ENCODE results near the gene SH3RF2.

SH3RF2 gene

GRCh38 chr5:146050086-146050485 lies 113.7 kb downstream of the SH3RF2 start:
- DNase-seq: no peak

DNA sequence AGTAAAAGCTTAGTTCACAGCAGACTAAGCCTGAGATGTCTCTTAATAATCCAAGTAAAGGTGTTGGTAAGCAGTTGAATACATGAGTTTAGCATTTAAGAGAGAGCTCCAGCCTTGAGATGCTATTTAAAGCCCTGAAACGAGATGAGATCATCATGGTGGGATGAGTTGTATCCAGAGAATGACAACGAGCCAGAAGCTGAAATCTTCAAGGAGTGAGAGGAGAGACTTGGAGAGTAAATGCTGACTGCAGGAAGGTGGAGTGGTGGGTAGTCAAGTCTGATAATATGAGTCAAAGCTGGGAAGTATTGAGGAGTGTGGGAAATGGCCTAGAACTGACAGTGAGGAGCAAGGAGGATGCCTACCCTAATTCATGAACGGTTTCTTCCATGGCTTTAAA lies 115.3 kb downstream of the SH3RF2 start:
- no peak for DNase-seq

DNA sequence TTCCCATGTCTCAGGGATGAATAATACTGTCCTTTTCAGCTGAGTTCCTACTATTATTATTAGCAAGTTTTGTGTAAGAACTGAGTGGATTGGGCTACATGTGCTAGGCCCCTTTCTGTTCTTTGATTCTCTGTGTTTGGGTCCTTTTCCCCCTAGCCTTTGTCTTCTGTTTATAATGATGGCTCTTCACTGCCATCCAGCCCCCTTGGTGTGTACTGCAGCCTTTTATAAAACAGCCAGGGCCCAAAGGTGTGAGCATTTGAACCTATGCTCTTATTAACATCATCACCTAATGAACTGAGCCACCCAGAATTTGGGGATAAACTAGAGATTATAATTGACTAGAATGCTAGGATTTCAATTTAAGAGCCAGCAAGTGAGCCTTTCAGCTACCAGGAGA lies 116.4 kb downstream of the SH3RF2 start:
- DNase-seq: no peak

DNA sequence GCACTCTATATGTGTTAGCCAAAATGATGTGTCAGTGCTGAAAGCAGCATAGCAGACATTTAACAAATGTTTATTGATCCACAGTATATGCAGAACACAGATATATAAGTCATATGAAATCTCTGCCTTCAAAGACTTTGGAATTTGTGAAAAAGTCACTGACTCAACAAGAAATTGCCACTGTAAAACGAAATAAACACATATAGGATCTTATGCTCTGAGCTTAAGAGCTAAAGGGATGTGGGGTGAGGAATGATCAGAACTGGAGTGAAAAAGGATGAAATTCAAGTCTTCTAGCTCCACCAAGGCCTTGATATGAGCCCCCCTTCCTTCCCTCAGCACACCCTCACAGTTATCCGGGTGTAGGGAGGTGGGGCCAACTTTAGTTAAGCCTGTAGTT lies 119.1 kb downstream of the SH3RF2 start:
- DNase-seq: no peak

GRCh38 chr5:146059460-146060220 lies 123.3 kb downstream of the SH3RF2 start:
- DNase-seq: no peak

DNA sequence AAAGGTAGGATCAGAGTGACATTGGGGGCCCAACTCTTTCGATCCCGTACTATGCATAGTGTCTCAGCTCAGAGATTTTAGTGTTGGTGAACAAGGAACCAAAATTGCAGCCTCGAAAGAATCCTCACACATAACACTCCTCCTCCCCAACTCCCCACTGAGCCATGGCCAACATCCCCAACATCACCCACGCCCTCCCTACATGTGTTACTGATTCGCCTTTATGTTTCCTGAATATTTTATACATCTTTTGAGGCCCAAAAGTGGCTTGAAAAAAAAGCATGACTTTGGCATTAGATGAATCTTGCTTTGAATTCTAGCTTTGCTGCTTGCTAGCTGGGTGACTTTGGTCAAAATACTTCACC lies 123.8 kb downstream of the SH3RF2 start:
- DNase-seq: no peak

DNA sequence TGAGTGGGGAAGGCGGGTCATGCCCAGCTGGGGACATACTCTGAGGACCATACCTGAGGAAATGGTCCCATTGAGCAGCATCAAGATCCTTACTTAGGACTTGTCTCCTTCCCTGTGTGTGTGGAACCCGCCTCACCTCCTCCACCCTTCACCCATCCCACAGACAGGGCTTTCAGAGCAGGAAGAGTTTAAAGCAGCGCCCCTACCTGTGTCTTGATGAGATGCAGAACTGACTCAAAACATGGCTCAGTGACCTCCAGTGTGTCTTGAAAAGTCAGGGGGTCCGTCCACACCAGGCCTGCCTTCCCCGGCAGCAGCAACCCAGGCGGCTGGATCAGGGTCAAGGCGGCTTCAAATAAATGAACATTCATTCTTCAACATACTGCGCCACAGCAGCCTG lies 130.6 kb downstream of the SH3RF2 start:
- no peak for DNase-seq

DNA sequence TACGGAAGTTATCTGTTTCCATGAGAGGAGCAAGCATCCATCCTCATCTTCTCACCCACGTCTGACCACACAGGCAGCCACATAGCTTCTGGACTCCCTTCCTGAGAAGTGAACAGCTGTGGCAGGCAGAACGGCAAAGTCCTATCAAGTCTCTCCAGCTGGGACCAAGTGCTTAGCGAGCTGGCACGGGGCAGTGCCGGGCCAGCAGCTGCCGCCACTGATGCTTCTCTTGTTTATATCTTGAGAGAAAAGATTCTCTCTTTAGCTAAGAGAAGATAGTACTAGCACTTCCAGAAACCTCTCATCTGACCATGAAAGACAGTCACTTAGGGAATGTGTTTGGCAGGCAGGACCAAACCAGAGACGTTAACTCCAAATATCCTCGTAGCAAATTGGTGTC lies 131.8 kb downstream of the SH3RF2 start:
- DNase-seq: no peak

DNA sequence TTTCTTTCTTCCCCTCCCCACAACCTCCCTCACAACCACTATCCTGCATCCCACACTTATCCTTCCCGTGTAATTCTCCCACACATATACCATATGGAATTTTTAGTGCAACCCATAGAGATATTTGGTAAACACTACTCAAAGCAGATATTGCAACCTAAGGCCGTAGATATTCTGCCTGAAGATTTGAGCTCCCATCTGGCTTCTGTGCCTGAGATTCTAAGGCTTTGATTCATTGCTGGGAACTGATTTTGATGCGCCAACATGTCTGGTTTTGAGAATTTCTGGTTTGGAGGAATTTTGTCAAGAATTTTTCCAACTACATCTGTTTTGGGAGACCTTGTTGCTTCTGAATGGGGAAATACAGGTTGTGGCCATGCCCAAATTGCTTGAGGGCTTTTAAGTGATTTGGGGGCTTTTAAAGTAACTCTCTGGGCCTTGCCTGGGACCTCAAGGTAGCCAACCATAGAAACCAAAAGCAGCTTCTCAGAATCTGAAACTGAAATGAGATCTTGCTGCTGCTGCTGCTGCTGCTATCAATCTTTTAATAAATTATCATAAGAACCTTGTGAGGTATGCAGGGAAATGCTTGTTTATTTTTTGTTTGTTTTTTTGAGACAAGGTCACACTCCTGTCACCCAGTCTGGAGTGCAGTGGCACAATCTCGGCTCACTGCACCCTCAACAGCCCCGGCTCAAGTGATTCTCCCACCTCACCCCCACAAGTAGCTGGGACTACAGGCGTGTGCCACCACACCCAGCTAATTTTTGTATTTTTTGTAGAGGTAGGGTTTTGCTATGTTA lies 132.8 kb downstream of the SH3RF2 start:
- DNase-seq: no peak

DNA sequence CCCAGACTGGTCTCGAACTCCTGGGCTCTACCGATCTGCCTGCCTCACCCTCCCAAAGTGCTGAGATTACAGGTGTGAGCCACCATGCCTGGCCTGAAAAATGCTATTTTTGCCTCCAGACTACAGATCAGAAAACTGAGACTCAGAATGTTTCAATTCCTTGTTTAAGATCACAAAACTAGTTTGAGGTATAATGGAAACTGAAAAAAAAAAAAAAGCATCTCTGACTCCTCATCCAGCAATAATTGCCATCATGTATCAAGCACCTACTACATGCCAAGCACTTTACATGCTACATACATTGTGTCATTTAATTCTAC lies 133.4 kb downstream of the SH3RF2 start:
- no peak for DNase-seq

- no peak for DNase-seq
These were observed 134.4 kb downstream of the SH3RF2 start for GRCh38 chr5:146070746-146071145.

DNA sequence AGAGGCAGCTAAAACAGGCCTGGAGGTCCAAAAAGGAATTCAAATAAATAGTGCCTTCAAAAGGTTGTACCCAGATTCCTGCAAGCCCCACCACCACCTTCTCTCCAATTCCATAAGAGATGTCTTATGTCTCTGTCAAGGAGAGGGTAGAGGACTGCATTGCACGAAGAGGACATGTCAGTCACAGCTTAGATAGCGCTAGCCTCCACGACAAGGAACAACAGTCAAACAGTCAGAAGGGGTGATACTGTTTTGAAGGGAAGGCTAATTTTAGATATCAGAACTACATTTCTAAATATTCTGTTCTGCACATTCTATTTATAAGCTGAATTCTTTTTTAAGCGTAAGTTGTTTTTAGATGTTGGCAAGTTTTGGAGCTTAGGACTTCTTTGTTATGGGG lies 134.8 kb downstream of the SH3RF2 start:
- DNase-seq: no peak

- peak; percentile 78 for DNase-seq
These were observed 136.2 kb downstream of the SH3RF2 start for GRCh38 chr5:146072595-146072994.

- peak; percentile 67 for DNase-seq
These were observed 137.0 kb downstream of the SH3RF2 start for GRCh38 chr5:146073239-146073900.

GRCh38 chr5:146076028-146076427 lies 139.7 kb downstream of the SH3RF2 start:
- no peak for DNase-seq

GRCh38 chr5:146076455-146076854 lies 140.1 kb downstream of the SH3RF2 start:
- DNase-seq: no peak

DNA sequence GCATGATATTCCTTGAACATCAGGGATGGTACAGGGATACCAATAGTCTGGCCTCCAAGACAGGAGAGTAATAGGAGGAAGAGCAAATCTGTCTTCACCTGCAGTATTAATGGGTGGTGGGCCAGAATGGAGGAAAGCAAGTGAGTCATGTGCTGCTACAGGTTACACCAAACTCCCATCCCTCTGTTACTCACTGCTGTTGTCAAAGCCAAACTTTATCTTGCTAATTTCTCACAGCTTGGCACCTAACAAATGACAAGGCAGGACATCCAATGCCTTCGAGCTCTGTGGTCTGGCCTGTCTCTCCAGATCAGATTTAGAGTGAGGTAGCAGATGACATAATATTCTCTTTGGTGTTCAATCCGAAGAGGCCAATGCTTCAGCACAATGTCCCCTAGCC lies 142.2 kb downstream of the SH3RF2 start:
- no peak for DNase-seq

DNA sequence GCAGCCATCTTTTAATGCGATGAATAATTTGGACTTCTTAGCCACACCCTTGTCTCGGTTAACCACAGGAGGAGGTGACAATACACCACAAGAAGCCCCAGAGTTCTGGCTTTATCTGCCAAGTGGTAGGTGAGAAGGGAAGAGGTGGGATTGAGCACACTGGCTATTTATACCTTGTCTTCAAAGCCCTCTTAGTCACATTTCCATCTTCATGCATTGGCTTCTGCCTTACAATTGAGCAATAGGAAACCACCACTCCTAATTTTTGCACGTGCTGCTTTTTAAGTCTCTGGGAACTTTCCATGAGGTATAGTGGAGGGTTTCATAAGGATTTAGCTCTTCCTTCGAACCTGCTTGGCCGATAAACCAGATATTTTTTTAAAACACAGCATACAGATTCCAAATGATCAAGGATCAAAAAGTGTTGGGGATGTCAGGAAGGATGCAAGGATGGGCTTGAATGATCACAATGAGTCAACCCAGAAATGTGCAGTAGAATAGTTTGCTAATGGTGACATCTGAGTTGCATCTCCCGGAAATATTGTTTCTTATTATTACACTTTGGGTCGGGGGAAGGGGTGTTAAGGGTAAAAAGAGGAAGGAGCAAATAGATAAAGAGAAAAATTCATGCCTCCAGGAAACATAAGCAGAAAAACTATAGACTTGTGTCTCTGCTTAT lies 143.5 kb downstream of the SH3RF2 start:
- DNase-seq: no peak

GRCh38 chr5:146081556-146081955 lies 145.2 kb downstream of the SH3RF2 start:
- no peak for DNase-seq

- DNase-seq: no peak
These were observed 146.4 kb downstream of the SH3RF2 start for GRCh38 chr5:146082798-146083197.

GRCh38 chr5:146084376-146084775 lies 148.0 kb downstream of the SH3RF2 start:
- DNase-seq: no peak

GRCh38 chr5:146088098-146088497 lies 151.7 kb downstream of the SH3RF2 start:
- no peak for DNase-seq

DNA sequence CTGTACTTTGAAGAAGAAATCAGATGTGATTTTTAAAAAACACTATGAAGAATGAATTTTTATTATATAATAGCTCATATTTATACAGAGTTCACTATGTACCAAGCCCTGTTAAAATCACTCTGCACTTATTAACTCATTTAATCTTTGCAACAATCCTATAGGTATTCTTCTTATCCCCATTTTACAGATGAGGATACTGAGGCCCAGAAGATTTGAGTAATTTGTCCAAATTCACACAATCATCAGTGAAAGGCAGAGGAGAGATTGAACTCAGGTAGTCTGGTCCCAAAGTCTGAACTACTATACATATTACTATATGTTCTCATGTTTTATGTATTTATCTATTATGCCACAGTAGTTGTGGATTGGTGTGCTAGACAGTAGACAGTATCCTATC lies 152.9 kb downstream of the SH3RF2 start:
- DNase-seq: no peak

GRCh38 chr5:146091881-146092280 lies 155.5 kb downstream of the SH3RF2 start:
- no peak for DNase-seq

All from NCI-H748 treated with DMSO at 0.1 percent for 48 hours (cell line).